ENCODE measurements around the gene TMCO6. TPM values are rescaled to one million over a fixed set of nuclear protein-coding genes. Genes with fewer than 3 reads are reported as not detected.

Gene TMCO6
- total and polyA plus RNA-seq, 9 of the 15 experiments (the other 6 are each of a cell fraction or from before 2014, with no cell fraction given), result 3.4 to 46.4 (median 16.7) TPM

DNA sequence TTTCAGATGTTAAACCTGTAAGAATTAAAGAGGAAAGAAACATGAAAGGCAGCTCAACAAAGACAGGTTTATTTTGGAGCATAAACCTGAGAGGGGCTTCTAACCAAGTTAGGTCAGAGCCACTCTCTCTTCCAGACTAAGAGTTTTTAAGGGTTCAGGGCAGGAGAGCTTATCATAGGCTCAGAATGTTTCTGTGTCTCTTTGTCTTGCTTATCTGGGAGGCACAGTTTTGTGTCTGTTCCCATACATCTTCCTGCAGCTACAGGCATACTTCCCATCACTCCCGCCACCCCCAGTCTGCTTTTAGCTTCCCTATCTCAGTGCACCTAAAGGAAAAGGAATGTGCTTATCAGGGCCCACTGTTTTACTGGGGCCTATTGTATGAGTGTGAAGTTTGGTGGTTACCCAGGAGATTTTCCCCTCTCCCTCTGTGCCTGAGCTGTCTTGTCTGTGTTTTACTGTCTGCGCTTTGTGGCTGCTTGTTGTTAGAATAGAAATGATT, 28.2 kb upstream of the TMCO6 start (continued):
- peak; percentile 40; the same call in 1 of the 2 replicates for TF ChIP-seq XRCC3 (IDR thresholded peaks at IDR 0.05)
- no peak for TF ChIP-seq NFRKB (IDR thresholded peaks at IDR 0.05; ENCODE audit: low read depth)
- TF ChIP-seq, protein P1, sequence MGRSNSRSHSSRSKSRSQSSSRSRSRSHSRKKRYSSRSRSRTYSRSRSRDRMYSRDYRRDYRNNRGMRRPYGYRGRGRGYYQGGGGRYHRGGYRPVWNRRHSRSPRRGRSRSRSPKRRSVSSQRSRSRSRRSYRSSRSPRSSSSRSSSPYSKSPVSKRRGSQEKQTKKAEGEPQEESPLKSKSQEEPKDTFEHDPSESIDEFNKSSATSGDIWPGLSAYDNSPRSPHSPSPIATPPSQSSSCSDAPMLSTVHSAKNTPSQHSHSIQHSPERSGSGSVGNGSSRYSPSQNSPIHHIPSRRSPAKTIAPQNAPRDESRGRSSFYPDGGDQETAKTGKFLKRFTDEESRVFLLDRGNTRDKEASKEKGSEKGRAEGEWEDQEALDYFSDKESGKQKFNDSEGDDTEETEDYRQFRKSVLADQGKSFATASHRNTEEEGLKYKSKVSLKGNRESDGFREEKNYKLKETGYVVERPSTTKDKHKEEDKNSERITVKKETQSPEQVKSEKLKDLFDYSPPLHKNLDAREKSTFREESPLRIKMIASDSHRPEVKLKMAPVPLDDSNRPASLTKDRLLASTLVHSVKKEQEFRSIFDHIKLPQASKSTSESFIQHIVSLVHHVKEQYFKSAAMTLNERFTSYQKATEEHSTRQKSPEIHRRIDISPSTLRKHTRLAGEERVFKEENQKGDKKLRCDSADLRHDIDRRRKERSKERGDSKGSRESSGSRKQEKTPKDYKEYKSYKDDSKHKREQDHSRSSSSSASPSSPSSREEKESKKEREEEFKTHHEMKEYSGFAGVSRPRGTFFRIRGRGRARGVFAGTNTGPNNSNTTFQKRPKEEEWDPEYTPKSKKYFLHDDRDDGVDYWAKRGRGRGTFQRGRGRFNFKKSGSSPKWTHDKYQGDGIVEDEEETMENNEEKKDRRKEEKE (IDR thresholded peaks at IDR 0.05; ENCODE audit: borderline replicate concordance in 1 of 2, control insufficient read depth in 1 of 2, low read depth in 2 of 2, low read length in 1 of 2), result no peak
- TF ChIP-seq, protein P2, sequence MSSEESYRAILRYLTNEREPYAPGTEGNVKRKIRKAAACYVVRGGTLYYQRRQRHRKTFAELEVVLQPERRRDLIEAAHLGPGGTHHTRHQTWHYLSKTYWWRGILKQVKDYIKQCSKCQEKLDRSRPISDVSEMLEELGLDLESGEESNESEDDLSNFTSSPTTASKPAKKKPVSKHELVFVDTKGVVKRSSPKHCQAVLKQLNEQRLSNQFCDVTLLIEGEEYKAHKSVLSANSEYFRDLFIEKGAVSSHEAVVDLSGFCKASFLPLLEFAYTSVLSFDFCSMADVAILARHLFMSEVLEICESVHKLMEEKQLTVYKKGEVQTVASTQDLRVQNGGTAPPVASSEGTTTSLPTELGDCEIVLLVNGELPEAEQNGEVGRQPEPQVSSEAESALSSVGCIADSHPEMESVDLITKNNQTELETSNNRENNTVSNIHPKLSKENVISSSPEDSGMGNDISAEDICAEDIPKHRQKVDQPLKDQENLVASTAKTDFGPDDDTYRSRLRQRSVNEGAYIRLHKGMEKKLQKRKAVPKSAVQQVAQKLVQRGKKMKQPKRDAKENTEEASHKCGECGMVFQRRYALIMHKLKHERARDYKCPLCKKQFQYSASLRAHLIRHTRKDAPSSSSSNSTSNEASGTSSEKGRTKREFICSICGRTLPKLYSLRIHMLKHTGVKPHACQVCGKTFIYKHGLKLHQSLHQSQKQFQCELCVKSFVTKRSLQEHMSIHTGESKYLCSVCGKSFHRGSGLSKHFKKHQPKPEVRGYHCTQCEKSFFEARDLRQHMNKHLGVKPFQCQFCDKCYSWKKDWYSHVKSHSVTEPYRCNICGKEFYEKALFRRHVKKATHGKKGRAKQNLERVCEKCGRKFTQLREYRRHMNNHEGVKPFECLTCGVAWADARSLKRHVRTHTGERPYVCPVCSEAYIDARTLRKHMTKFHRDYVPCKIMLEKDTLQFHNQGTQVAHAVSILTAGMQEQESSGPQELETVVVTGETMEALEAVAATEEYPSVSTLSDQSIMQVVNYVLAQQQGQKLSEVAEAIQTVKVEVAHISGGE (CRISPR knock-in tag; IDR thresholded peaks at IDR 0.05), result no peak
- TF ChIP-seq, protein P3, sequence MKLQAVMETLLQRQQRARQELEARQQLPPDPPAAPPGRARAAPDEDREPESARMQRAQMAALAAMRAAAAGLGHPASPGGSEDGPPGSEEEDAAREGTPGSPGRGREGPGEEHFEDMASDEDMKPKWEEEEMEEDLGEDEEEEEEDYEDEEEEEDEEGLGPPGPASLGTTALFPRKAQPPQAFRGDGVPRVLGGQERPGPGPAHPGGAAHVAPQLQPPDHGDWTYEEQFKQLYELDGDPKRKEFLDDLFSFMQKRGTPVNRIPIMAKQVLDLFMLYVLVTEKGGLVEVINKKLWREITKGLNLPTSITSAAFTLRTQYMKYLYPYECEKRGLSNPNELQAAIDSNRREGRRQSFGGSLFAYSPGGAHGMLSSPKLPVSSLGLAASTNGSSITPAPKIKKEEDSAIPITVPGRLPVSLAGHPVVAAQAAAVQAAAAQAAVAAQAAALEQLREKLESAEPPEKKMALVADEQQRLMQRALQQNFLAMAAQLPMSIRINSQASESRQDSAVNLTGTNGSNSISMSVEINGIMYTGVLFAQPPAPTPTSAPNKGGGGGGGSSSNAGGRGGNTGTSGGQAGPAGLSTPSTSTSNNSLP (IDR thresholded peaks at IDR 0.05; ENCODE audit: borderline replicate concordance, low read depth, low read length), result no peak
- no peak for TF ChIP-seq BRF1 (IDR thresholded peaks at IDR 0.05; ENCODE audit: borderline replicate concordance, extremely low read depth, insufficient read length)
- TF ChIP-seq FOXJ3 (CRISPR knock-in tag; IDR thresholded peaks at IDR 0.05), result peak; percentile 76
- TF ChIP-seq SMARCA4 (IDR thresholded peaks at IDR 0.05), result peak; percentile 92
- TF ChIP-seq ARNT (IDR thresholded peaks at IDR 0.05), result peak in 1 of 2 experiments; percentile 92
- peak; percentile 12 for TF ChIP-seq ZFP36 (IDR thresholded peaks at IDR 0.05; ENCODE audit: low read depth, low read length, partially characterized antibody)
- TF ChIP-seq NCOA1 (IDR thresholded peaks at IDR 0.05; ENCODE audit: low read depth), result peak; percentile 80; the same call in 1 of the 2 replicates
- TF ChIP-seq, protein P4, sequence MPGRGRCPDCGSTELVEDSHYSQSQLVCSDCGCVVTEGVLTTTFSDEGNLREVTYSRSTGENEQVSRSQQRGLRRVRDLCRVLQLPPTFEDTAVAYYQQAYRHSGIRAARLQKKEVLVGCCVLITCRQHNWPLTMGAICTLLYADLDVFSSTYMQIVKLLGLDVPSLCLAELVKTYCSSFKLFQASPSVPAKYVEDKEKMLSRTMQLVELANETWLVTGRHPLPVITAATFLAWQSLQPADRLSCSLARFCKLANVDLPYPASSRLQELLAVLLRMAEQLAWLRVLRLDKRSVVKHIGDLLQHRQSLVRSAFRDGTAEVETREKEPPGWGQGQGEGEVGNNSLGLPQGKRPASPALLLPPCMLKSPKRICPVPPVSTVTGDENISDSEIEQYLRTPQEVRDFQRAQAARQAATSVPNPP (IDR thresholded peaks at IDR 0.05; ENCODE audit: borderline replicate concordance, insufficient read depth, insufficient read length), result no peak
- TF ChIP-seq RAD21 (CRISPR knock-in tag; conservative IDR thresholded peaks at IDR 0.05 in 1 of 2, IDR thresholded peaks at IDR 0.05 in 1 of 2), result peak in 1 of 2 experiments; percentile 36; a peak in 2 of 4 replicates
- peak; percentile 47; the same call in 1 of the 2 replicates for TF ChIP-seq RAD51 (IDR thresholded peaks at IDR 0.05; ENCODE audit: borderline replicate concordance, low read depth)
- TF ChIP-seq TAL1 (IDR thresholded peaks at IDR 0.05), result peak; percentile 98
- no peak for TF ChIP-seq TCF7 (IDR thresholded peaks at IDR 0.05; ENCODE audit: borderline replicate concordance)
- TF ChIP-seq ZFX (CRISPR knock-in tag; IDR thresholded peaks at IDR 0.05), result peak; percentile 60
- TF ChIP-seq LEF1 (IDR thresholded peaks at IDR 0.05), result peak; percentile 81

All from K562 (cell line).